ENCODE measurements around the gene ALG1.
"Not testable (repeated sequence)": the region's sequence is repeated elsewhere in the genome, so short reads cannot be mapped to it uniquely, and the experiment has no call there.

ALG1 gene

DNA sequence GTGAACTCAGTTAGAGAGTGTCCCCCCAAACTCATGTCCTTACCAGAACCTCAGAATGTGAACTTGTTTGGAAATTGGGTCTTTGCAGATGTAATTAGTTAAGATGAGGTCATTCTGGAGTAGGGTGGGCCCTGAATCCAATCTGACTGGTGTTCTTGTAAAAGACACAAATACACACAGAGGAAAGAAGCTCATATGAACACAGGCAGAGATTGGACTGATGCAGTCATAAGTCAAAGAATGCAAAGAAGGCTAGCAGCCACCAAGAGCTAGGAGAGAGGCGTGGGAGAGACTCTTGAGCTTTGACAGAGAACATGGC, 35.8 kb upstream of the ALG1 start:
- no peak overlapping the region for H3K4me3 ChIP-seq
- H3K4me1 ChIP-seq = peaks cover 7% of the 10 kb centered on the region
- H3K27me3 ChIP-seq (ENCODE audit: low read depth) = peaks cover 6% of the 10 kb centered on the region
- no peak for DNase-seq (ENCODE audit: low spot score in 2 of 2)
- in situ Hi-C loops (cut with MboI; ENCODE audit: low sequenced_read_pairs) = no loop called here
- no peaks in the 10 kb centered on the region for H3K9me3 ChIP-seq
- H3K36me3 ChIP-seq (replicated peaks) = no peaks in the 10 kb centered on the region

DNA sequence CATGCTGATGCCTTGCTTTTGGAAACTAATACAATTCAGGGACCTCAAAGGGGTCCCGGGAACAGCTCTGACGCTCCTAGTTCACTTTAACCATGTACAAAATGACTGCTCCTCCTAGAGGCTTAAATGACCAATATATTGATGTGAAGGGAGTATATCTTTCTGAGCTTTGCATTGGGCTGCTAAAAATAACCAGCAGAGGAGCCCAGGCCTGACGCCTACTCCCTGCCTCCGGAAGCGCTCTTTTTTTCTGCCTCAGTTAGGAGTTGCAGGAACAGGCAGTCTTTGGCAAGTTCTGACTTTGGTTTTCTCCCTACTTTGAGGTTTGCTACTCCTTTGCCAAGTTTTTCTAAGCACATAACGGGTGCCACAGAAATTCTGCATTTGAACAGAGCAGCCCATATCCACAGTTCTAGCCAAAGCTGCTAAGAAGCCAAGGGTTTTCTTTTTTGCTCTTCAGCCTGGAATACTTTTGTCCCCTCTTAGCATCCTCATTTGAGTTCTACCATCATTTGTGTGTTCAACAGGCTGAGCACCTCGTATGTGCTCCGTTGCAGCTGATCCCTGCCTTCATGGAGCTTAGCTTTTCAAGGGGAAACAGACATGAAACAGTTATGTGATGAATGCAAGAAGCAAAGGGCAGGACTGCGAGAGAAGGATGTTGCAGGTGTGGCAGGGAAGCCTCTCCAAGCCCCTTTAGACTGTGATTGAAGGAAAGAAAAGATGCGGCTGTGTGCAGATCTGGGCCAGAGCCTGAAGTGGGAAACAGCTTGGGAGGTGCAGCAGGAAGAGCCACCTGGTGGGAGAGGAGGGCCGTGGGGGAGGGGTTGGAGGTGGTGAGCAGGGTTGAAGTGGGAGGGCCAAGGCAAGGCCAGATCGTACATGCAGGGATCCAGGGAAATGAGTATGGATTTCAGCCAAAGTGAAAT, 35.2 kb upstream of the ALG1 start:
- DNase-seq (ENCODE audit: low spot score in 2 of 2) = no peak
- no peak overlapping the region for H3K4me3 ChIP-seq
- no peaks in the 10 kb centered on the region for H3K36me3 ChIP-seq (replicated peaks)
- in situ Hi-C loops (cut with MboI; ENCODE audit: low sequenced_read_pairs) = no loop called here
- H3K4me1 ChIP-seq = peaks cover 7% of the 10 kb centered on the region
- no peaks in the 10 kb centered on the region for H3K9me3 ChIP-seq
- H3K27me3 ChIP-seq (ENCODE audit: low read depth) = peaks cover 12% of the 10 kb centered on the region

DNA sequence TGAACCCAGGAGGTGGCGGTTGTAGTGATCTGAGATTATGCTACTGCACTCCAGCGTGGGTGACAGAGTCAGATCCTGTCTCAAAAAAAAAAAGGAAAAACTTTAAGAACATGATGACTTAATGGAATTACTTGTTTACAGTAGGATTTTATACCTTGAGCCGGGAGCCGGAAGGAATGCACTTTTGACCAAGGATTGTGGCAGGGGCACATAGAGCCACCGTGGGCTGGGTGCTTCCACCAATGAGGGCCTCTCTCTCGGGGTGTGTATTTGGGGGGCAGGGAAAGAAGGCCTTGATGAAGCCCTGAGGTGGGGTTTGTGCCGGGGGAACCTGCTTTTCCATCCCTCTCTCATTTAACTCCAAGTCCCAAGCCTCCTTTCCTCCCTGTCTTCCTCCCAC, 31.2 kb upstream of the ALG1 start:
- in situ Hi-C loops (cut with MboI; ENCODE audit: low sequenced_read_pairs) = no loop called here
- no peak for DNase-seq (ENCODE audit: low spot score in 2 of 2)
- Histone ChIP-seq H3K27me3 (ENCODE audit: low read depth) (peaks cover 20% of the 10 kb centered on the region), H3K36me3 (replicated peaks) (no peaks in the 10 kb centered on the region), H3K9me3 (no peaks in the 10 kb centered on the region), H3K4me1 (no peaks in the 10 kb centered on the region), H3K4me3 (no peak overlapping the region)

DNA sequence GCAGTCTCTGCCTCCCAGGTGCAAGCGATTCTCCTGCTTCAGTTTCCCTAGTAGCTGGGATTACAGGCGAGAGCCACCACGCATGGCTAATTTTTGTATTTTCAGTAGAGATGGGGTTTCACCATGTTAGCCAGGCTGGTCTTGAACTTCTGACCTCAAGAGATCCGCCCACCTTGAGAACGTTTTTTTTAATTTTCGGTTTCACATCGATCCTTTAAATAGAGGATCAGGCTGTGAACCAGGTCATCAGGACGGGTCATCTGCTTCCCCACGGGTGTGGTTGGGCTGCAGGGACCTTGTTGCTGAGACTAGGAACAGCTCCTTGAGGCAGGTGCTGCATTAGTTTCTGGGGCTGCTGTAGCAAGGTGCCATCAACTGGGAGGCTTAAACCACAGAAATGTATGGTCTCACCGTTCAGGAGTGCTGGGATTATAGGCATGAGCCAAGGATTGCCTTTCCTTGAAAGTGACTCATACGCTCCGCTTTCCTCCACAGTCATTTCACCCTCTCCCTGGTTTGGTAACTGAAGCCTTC, 30.0 kb upstream of the ALG1 start:
- Histone ChIP-seq H3K27me3 (ENCODE audit: low read depth) (peaks cover 20% of the 10 kb centered on the region), H3K4me3 (no peak overlapping the region), H3K9me3 (no peaks in the 10 kb centered on the region), H3K4me1 (no peaks in the 10 kb centered on the region), H3K36me3 (replicated peaks) (no peaks in the 10 kb centered on the region)
- no peak for DNase-seq (ENCODE audit: low spot score in 2 of 2)
- in situ Hi-C loops (cut with MboI; ENCODE audit: low sequenced_read_pairs) = no loop called here

DNA sequence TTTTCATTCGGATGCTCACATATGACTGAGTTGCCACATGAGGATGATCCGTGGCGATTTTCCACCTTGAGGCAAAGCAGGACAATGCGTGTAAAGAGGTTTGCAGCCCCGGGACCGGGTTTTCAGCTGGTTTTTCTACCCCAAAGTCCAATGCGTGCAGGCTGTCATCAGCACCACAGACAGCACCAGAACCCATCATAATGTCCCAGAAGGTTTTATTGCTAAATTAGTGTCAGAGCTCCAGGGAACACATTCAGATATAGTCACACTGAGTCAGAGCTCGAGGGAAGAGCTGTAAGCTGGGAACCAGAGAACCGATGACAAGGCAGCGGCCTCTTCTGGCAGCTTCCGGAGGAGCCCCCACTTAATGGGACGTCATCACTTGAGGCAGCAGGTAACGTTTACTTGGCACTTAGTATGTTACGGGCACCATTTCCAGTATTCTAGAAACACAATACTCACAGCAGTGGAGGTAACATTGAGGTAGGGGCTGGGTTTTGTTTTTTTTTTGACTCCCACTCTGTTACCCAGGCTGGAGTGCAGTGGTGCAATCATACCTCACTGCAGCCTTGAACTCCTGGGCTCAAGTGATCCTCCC, 29.0 kb upstream of the ALG1 start:
- no peak for DNase-seq (ENCODE audit: low spot score in 2 of 2)
- in situ Hi-C loops (cut with MboI; ENCODE audit: low sequenced_read_pairs) = no loop called here
- no peak overlapping the region for H3K4me3 ChIP-seq

DNA sequence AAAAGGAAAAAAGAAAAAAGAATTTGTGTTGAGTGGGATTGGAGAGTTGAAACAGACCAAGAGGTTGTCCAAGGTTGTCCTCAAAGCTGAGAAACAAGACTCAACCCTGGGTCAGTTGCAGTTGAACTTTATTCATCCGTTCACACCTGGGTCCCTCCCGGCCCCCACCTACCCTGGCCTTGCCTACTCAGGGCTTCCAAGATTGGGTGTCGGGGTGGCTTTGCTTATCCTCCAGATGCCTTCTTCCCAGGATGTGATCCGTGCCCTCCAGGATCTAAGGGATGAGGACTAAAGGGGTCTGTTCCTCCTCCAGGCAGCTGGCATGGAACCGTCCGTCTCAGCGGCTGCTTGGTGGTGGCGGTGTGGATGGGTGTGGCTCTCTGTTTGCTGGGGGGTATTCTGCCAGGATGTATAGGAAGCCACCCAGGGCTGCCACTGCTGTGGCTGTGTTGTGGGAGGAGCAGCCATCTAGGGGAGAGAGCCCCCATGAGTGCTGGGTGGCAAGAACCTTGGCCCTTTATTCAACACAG, 27.6 kb upstream of the ALG1 start:
- H3K27me3 ChIP-seq (ENCODE audit: low read depth) = peaks cover 20% of the 10 kb centered on the region
- H3K9me3 ChIP-seq = no peaks in the 10 kb centered on the region
- H3K4me1 ChIP-seq = no peaks in the 10 kb centered on the region
- no peak for DNase-seq (ENCODE audit: low spot score in 2 of 2)
- in situ Hi-C loops (cut with MboI; ENCODE audit: low sequenced_read_pairs) = no loop called here
- H3K4me3 ChIP-seq = no peak overlapping the region
- H3K36me3 ChIP-seq (replicated peaks) = no peaks in the 10 kb centered on the region

More for the DNA sequence above, 29.0 kb upstream of the ALG1 start:
- Histone ChIP-seq H3K36me3 (replicated peaks) (no peaks in the 10 kb centered on the region), H3K4me1 (no peaks in the 10 kb centered on the region), H3K9me3 (no peaks in the 10 kb centered on the region), H3K27me3 (ENCODE audit: low read depth) (peaks cover 20% of the 10 kb centered on the region)

DNA sequence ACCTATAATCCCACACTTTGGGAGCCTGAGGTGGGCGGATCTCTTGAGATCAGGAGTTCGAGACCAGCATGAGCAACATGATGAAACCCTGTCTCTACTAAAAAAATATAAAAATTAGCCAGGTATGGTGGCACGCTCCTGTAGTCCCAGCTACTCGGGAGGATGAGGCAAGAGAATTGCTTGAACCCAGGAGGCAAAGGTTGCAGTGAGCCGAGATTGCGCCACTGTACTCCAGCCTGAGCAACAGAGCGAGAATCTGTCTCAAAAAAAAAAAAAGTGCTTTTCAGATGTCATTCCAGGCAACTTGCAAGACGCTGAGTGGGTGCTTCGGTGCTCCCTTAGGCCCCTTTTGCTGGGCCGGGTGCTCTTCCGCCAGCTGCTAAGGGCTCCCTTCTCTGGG, 27.1 kb upstream of the ALG1 start:
- H3K4me3 ChIP-seq; H3K9me3 ChIP-seq; H3K36me3 ChIP-seq (replicated peaks); in situ Hi-C loops (cut with MboI; ENCODE audit: low sequenced_read_pairs); H3K4me1 ChIP-seq; DNase-seq (ENCODE audit: low spot score in 2 of 2): not testable (repeated sequence)
- peaks cover 20% of the 10 kb centered on the region for H3K27me3 ChIP-seq (ENCODE audit: low read depth)

DNA sequence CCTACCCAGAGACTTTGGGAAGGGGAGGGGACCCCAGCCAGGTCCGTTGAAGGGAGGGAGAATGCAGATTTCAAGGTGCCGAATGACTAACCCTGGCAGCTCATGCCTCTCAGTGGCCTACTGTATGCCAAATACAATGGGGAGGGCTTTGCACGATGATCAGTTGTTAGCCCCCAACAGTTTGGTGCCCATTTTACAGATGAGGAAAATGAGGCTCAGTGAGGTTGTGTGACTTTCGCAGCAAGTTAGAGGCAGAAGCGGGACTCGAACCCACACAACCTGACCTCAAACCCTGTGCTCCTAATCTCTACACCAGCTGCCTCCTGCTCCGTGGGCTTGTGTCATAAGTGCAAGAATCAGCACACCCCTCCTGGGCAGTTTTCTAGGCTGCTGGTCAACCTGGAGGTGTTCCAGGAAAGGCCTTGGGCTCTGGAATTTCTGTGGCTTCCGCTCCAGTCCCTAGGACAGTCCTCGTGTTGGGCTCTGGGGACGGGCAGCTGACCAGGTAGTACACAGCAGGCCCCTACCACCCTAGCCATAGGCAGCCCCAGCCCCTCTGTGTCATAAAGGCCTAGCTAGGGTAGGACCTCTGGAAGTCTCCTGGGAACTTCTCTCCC, 26.0 kb upstream of the ALG1 start:
- Histone ChIP-seq H3K36me3 (replicated peaks) (no peaks in the 10 kb centered on the region), H3K9me3 (no peaks in the 10 kb centered on the region), H3K27me3 (ENCODE audit: low read depth) (peaks cover 20% of the 10 kb centered on the region), H3K4me3 (no peak overlapping the region), H3K4me1 (no peaks in the 10 kb centered on the region)
- in situ Hi-C loops (cut with MboI; ENCODE audit: low sequenced_read_pairs) = no loop called here
- no peak for DNase-seq (ENCODE audit: low spot score in 2 of 2)

DNA sequence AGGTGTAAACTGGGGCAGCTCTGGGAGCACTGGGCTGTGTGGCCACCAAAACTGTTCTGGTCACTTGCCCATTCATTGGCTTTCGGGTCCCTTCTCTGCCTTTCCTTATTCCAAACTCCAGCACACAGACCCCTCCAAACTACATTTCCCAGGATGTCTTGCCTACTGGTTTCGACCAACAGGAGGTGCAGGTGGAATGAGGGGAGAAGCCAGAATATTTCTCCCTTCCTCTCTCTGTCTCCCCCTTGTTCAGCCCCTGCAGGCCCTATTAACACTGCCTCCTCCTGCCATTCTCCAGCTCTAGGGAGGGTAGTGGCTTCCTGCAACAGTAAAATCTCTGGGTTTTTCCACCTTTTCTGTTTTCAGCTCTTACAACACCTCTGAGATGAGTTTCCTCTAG, 24.7 kb upstream of the ALG1 start:
- Histone ChIP-seq H3K4me1 (no peaks in the 10 kb centered on the region), H3K27me3 (ENCODE audit: low read depth) (peaks cover 9% of the 10 kb centered on the region), H3K4me3 (no peak overlapping the region), H3K9me3 (no peaks in the 10 kb centered on the region), H3K36me3 (replicated peaks) (no peaks in the 10 kb centered on the region)
- DNase-seq (ENCODE audit: low spot score in 2 of 2) = no peak
- in situ Hi-C loops (cut with MboI; ENCODE audit: low sequenced_read_pairs) = no loop called here

DNA sequence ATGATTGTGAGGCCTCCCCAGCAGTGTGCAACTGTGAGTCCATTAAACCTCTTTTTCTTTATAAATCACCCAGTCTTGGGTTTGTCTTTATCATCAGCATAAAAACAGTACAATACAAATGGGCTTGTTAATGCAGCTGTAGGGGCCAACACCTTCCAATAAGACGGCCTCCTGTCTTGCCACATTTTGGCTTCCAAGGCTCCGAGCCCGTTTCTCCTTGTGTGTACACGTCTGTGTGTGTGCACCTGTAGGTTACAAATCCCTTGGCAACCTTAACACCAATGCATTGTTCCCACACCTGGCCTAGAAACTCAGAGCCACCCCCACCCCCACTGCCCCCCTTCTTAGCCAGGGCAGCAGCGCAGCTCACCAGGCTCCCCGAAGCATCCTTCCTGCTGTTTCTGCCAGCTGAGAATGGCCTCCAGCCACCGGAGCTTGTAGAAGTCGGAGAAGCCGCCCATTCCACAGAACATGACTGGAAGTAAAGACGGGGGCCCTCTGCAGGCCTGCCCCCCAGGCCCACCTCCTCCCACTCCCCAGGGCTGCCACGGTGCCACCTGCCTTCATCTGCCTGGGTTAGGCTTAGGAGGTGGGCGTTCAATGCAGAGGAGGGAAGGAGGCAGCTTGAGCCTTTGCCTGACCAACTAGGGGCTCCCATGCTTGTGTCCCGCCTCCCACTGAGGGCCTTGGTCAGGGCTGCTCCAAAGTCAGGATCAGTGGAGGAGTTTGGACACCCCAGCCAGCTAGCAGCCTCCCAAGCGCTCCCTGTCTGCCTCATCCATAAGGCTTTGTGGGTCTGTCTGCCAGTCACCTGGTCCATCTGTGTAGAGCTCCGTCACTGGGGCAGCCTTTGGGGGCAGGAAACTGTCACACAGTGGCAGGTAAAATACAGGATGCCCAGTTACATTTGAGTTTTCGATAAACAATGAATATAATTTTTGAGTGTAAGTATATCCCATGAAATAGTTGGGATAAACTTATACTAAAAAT, 16.5 kb upstream of the ALG1 start:
- H3K9me3 ChIP-seq = no peaks in the 10 kb centered on the region
- no peaks in the 10 kb centered on the region for H3K4me1 ChIP-seq
- H3K36me3 ChIP-seq (replicated peaks) = no peaks in the 10 kb centered on the region
- 0 out of 2 replicates have a peak, but pooled peaks cover 3% of the 10 kb centered on the region for H3K27me3 ChIP-seq (ENCODE audit: low read depth)
- no peak overlapping the region for H3K4me3 ChIP-seq
- in situ Hi-C loops (cut with MboI; ENCODE audit: low sequenced_read_pairs) = no loop called here
- DNase-seq (ENCODE audit: low spot score in 2 of 2) = no peak

DNA sequence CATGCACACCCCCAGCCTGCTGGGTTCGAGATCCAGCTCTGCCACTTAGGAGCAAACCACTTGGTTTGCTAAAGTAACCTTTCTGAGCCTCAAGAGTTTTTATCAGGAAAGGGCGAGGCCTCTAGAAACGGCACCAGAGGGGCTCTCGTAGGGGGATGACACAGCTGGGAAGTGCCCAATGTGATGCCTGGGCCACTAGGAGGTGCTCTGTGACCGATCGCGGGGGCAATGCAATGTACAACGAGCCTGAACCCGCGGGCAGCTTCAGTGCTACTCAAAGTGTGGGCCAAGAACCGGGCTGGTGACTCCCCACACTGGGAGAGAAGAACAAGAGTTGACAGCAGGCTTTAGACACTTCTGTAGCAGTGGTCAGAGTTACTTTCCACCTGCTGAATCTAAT, 15.3 kb upstream of the ALG1 start:
- in situ Hi-C loops (cut with MboI; ENCODE audit: low sequenced_read_pairs) = no loop called here
- H3K27me3 ChIP-seq (ENCODE audit: low read depth) = 0 out of 2 replicates have a peak, but pooled peaks cover 2% of the 10 kb centered on the region
- no peak overlapping the region for H3K4me3 ChIP-seq
- no peaks in the 10 kb centered on the region for H3K4me1 ChIP-seq
- peak; percentile 18 to 68 for DNase-seq (ENCODE audit: low spot score in 2 of 2)
- H3K9me3 ChIP-seq = no peaks in the 10 kb centered on the region
- no peaks in the 10 kb centered on the region for H3K36me3 ChIP-seq (replicated peaks)

DNA sequence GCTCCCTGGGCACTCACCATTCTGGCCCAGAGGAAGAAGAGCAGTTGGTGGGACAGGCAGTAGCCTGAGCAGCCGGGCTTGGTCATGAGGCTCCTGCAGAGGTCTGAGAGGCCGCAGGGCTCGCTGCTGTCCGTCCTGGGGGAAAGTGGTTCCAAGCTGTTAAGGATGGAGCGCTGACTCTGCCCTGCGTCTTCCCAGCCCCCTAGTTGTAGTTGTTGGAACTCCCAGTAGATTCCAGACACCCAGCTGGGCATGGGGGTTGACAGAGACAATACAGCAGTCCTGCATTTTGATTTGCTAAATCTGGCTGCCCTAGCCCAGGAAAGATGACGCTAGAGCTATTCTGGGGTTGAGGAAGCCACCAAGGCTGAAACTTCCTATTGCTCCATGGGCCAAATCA, 13.2 kb upstream of the ALG1 start:
- Histone ChIP-seq H3K4me3 (no peak overlapping the region), H3K36me3 (replicated peaks) (no peaks in the 10 kb centered on the region), H3K4me1 (no peaks in the 10 kb centered on the region), H3K9me3 (no peaks in the 10 kb centered on the region), H3K27me3 (ENCODE audit: low read depth) (peaks cover 9% of the 10 kb centered on the region)
- in situ Hi-C loops (cut with MboI; ENCODE audit: low sequenced_read_pairs) = no loop called here
- DNase-seq (ENCODE audit: low spot score in 2 of 2) = peak in 1 of 2 experiments; percentile 45

Data from HAP-1 (cell line).